Nucleus accumbens (tissue), 56 donors: ENCODE data around the gene FAM219B.
"Not testable (repeated sequence)": the region's sequence is repeated elsewhere in the genome, so short reads cannot be mapped to it uniquely, and the experiment has no call there.

ENCODE experiments used
- DNase-seq, 56 donors: peaks; one replicate each; lab custom pipeline; 2025; lab: John Stamatoyannopoulos, UW

Gene FAM219B

DNA sequence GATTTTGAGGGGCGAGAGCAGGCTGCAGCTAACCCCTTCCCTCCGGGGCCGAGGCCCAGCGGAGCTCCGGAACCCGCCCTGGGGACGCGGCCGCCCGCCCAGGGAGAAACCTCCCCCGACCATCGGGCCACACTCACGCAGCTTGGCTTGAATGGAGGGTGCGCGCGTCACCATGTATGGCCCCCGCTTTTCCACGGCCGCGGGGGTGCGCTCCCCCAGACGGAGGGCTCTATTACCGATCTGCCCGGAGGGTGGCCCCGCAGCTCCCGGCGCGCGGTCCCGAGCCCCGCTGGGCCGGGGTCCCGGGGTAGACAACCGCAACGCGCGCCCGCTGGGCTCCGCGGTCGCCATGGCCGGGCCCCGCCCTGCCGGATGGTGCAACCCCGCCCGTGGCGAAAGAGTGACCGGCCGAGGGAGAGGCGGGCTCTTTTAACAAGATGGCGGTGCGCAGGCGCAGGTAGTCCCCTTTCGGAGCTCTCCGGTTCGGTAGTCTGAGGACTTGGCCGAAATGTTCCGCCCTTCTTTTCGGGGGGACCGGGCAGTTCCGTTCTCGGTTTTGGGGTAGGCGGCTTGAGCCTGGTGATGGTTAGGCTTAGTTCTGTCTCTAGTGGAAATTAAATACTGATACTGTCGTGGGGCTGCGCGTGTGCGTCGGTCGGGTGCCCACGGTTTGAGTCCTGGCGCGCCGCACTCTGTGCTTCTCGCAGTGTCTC lies at the start of gene FAM219B:
TSS of gene FAM219B (minus strand) at position 402 of the 713 bp plus-strand sequence. CDS start at position 351, 51 bp downstream.
- DNase-seq, result peak in 55 of 56 donors; percentile 20 to 93 (median 84)

GRCh38 chr15:74955796-74956647 lies 49.4 kb upstream of the FAM219B start:
- peak in 45 of 56 donors; percentile 10 to 74 (median 40) for DNase-seq

DNA sequence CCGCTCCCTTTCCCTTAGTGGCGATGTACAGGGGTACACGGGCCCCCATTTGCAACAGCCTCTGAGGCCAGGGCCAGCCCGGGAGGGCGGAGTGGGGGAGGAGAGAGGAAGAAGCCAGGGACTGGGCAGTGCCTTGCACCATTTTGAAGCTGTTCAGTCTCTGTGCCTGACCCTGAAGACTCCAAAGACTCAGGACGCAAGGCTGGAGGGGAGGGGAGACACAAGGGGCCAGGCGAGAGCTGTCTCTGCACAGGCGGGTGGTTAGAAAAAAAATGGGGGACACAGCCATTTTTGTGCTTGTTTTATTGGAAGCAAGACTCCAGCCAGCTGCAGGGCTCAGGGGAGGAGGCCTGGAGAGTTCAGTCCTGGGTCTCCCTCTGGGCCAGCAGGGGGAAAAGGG lies 48.4 kb upstream of the FAM219B start:
- no peak for DNase-seq

GRCh38 chr15:74954515-74954914 lies 47.9 kb upstream of the FAM219B start:
- no peak for DNase-seq

DNA sequence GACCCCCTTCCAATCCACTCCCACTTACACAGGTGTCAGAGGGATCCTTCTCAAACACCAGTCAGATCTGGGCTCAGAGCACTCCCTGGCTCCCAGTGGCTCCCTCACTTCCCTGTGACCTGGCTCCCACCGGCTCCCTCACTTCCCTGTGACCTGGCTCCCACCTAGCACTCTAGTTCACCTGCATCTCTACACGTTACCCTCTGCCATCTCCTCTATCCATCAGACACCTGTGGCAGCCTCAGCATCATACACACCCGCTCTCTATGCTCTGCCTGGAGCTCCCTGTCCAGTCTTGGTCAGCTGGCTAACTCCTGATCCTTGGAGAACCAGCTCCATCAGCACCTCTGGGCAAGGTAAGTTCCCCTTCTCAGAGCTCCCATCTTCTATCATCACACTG lies 44.4 kb upstream of the FAM219B start:
- no peak for DNase-seq

GRCh38 chr15:74950078-74950908 lies 43.6 kb upstream of the FAM219B start:
- peak in 49 of 56 donors; percentile 3 to 89 (median 55) for DNase-seq

- peak; percentile 58 to 95 (median 90) for DNase-seq
Measured at GRCh38 chr15:74937590-74938371, 31.1 kb upstream of the FAM219B start, which contains the start of gene COX5A. Gene COX5A (minus strand): TSS chr15:74938073. CDS start chr15:74938014, 59 bp downstream.

- peak in 1 of 56 donors; percentile 44 for DNase-seq
Measured at GRCh38 chr15:74937272-74937589, 30.6 kb upstream of the FAM219B start.

DNA sequence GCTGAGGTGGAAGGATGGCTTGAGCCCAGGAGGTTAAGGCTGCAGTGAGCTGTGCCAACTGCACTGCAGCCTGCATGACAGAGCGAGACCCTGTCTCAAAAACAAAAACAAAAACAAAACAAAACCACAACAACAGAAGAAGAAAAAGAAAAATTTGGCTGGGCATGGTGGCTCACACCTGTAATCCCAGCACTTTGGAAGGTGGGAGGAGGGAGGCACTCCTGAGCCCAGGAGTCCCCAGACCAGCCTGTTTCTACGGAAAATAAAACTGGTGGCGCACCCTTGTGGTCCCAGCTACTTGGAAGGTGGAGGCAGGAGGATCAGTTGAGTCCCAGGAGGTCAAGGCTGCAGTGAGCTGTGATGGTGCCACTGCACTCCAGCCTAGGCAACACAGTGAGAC lies 28.5 kb upstream of the FAM219B start:
- not testable (repeated sequence) for DNase-seq

- no peak for DNase-seq
Measured at GRCh38 chr15:74933573-74933972, 26.9 kb upstream of the FAM219B start.

DNA sequence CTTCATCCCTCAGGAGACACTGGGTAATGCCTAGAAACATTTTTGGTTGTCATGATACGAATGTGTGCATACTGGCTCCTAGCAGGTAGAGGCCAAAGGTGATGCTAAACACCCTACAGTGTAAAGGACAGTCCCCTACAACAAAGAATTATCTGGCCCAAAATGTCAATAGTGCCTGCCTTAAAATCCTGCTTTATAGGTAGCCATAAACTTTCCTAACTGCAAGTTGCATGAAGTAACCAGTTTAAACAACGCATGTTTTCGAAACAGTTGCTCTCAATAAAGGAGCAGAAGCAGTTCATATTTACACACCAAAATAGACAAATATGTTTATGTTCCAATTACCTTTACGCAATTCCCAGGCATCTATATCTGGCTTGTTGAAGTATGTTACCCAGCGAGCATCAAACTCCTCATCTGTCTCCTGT lies 22.1 kb upstream of the FAM219B start:
- DNase-seq, result no peak

DNA sequence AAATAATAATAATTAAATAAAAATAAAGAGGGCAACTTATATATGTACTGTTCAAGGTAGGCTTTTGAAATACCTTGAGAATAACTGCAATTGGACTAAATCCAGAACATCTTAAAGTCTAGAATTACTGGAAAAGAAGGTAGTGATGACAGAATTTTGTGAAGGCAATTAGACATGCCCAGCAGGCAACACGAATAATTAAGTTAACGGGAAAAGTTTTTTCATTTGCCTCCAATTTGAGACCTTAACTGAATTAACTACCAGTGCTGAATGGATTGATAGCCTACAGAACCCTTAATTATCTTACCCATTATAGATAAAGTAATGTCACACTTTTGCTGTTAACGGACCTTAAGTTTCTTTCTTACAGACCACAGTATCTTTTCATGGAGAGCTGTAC lies 17.9 kb upstream of the FAM219B start:
- no peak for DNase-seq

DNA sequence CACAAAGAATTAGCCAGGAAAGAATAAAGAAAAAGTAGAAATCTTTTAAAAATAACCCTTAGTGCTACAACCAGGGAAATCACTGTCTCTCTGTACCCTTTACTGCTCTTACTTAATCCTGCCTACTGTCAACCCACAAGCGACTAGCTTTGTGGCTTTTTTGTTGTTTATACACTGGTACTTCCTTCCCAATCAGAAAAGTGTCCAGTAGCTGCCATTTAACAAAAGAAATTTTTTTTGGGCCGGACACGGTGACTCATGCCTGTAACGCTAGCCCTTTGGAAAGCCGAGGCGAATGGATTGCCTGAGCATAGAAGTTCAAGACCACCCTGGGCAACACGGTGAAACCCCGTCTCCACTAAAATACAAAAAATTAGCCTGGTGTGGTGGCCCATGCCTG lies 13.8 kb upstream of the FAM219B start:
- DNase-seq, result no peak

GRCh38 chr15:74917676-74918075 lies 11.0 kb upstream of the FAM219B start:
- DNase-seq, result no peak

GRCh38 chr15:74913799-74914198 lies 7.1 kb upstream of the FAM219B start:
- not testable (repeated sequence) for DNase-seq

- no peak for DNase-seq
Measured at GRCh38 chr15:74913041-74913440, 6.4 kb upstream of the FAM219B start.

GRCh38 chr15:74908635-74909034 lies 2.0 kb upstream of the FAM219B start:
- DNase-seq, result no peak

DNA sequence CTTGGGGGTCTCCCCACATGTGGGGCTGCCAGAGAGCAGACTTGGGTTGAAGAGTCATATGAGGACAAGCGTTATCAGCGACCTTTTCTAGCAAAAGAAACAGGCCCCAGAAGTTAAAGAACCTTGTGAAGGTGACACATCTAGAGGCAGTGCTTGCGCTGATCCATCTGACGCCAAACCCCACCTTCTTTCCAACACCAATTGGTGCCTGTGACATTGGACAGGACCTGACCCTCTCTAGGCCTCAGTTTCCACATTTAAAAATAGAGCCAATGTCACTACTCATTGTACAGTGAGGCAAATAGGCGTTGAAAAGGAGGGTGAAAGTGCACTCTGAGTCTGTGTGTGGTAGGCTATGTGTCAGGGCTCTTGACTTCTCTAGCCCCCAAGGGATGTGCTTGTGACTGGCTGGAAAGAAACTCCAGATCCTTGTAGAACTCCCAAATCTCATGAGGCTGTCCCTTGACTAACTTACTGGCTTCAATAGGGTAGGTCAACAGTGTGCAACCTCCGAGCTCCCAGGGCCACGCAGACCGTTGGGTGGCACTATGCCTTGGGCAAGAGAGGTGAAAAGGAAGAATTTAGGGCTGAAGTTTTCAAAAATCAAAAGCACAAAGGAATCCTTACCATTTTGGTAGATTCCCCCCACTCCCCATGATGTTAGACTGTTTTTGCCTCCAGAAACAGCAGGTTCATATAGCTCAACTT lies 666 bp upstream of the FAM219B start:
- no peak for DNase-seq

DNA sequence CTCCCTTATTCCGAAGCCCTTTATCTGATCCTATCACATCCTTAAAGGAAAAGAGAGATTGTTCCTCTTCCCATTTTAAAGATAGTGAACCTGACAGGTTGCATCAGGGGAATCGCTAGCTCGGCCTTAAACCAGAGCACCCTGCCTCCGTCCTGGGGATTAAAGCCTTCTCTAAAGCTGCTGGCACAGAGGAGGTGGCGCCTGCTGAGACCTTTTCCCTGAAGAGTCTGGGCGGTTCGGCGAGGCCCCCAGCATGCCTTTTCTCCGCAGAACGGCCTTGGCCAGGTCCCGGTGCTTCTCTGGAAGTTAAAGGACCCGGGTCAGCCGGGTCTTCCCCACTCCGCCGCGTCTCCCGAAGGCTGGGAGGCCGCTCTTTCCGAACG lies 593 bp downstream of the FAM219B start:
- peak in 31 of 56 donors; percentile 8 to 78 (median 52) for DNase-seq
